Activated CD8-positive, alpha-beta memory T cell treated with anti-CD3 and anti-CD28 coated beads, Interleukin-2, amount 50 U/mL, for 4 hours (primary cell): ENCODE measurements around the gene CDK5RAP3.
"Not testable (repeated sequence)": the region's sequence is repeated elsewhere in the genome, so short reads cannot be mapped to it uniquely, and the experiment has no call there.

Experiments
- DNase-seq: peaks from one replicate; pipeline ENCODE4 v3.0.0-alpha.2; 2020

CDK5RAP3 gene

DNA sequence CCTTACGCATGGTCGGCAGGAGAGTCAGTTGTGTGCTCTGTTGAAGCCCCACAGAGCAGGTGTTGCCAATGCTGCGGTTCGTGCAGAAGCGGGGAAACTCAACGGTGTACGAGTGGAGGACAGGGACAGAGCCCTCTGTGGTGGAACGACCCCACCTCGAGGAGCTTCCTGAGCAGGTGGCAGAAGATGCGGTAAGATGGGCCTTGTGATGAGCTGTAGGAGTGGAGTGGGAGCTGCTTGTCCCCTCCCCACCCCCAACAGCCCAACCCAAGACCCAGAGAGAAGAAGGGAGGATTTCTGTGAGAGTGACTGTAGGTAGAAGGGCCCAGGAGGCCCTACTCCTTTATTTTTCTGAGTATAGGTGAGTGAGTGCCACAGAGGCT, 4.9 kb downstream of the CDK5RAP3 start:
- DNase-seq, result no peak

DNA sequence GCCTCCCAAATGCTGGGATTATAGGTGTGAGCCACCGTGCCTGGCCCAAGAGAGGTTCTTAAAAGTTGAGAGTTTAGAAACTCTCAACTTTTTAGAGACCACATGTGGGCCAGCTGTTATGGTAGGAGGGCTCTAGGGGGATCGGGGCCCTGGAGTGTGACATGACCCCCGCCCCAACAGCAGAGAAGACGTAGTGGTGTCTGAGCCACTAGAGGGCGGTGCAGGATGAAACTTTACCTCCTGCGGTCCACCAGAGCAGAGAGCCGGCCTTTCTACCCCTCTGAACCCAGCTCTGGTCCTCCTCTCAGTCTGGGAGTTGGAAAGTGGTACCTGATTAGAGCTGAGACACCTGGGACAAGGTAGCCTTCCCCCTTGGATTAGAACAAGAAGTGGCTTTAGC, 7.4 kb downstream of the CDK5RAP3 start:
- peak; percentile 45 for DNase-seq

DNA sequence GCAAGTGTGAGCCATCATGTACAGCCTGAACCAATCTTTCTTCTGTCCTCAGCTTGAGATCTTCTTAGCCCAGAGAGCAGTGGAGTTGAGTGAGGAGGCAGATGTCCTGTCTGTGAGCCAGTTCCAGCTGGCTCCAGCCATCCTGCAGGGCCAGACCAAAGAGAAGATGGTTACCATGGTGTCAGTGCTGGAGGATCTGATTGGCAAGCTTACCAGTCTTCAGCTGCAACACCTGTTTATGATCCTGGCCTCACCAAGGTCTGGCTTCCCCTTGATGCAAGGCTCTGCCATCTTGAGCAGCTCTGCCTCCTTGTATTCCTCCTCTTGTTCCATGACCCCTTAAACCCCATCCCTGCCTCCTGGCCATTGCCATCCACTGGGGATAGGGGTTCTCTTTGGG, 9.6 kb downstream of the CDK5RAP3 start:
- DNase-seq, result no peak

DNA sequence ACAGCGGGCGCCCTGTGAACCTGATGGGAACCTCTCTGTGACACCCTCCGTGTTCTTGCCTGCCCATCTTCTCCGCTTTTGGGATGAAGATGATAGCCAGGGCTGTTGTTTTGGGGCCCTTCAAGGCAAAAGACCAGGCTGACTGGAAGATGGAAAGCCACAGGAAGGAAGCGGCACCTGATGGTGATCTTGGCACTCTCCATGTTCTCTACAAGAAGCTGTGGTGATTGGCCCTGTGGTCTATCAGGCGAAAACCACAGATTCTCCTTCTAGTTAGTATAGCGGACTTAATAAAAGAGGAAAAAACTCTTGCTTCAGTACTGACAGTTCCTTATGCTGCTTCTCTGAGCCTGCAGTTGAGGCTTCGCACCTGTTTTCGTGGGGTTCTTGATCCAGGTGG, 10.5 kb downstream of the CDK5RAP3 start:
- DNase-seq, result no peak

DNA sequence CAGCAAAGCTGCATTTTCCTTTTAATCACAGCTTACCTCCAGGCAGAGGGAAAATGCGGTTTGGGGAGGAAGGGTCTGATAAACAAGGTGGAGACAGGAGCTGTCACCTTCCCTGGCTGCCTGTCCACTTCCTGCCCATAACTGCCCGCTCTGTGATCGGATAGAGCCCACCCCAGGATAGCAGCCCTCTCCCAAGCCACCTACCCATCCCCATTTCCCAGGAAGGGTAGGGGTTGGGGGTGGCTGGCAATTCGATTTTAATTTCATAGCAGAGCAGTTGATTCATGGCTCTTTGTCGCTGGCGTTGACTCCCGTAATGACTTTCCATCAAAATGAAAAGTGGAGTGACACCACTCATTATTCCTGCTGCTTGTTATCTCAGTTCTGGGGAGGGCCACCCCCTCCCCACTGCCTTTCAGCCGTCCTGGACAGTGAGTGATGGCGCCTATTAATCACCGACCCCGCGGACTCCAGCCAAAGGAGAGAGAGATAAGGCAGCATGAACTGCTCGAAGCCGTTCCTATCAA, 11.2 kb downstream of the CDK5RAP3 start:
- DNase-seq, result no peak

DNA sequence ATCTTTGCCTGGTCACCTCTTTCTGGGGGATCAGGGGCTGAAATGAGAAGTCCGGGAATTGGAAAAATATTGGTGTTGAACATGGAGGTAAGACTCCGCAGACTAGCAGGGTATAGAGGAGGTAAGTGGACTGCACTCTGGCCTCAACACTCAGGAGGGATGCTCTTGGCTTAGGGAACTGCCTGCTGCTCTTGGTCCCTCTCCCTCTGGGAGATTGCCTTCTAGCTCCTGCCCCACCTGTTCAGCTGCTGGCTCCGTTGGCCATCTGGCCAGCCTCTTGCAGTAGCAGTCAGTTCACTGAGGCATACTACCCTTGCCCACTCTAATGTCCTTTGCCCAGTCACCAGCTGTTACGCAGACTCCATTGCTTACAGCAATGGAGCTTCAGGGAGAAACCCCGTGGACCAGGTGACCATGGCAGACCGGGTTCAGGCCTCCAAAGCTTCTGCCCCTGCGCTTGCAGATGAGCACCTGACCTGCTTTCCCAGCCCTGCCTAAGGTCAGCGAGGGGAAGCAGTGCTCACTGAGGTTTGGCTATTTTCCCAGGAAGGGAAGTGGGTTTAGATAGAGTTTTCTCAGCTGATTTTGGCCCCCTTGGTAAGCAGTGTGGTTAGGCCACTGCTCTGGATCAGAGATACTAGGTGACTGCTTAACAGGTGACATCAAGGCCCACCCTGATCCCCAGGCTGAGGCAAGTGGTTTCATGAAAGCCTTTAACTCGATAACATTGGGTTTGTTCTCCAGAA, 11.9 kb downstream of the CDK5RAP3 start:
- no peak for DNase-seq

DNA sequence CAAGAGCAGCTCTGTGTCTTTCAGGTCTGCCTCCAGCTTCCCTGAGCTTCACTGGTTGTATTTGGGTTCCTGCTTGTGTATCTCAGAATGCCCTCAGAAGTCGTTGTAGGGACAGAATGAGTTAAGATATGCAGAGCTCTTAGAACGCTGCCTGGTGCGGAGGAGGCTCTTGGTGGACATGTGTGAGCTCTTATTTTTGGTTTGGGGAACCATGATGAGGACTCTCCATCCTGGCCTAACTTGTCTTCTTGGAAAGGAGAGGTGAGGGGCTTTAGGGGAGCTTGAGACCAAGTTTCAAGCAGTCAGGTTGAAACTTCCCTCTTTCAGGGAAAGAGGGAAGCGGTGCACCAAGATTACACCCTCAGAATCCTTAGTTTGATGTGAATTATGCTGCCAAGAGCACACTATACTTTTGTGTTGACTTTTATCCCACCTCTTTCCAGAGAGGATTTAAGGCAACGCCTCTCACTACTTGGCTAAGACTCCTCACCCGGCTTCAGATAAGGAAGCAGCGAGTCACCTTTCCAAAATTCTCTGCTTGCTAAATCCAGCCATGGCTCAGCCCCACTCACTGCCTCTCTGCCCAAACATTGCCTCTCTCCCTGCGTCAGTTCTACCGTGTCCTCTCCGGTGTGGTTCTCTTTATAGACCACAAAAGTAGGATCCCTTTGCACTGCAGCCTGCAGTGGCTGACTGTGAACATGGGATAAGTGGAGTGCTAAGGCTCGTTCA, 12.7 kb downstream of the CDK5RAP3 start:
- no peak for DNase-seq

DNA sequence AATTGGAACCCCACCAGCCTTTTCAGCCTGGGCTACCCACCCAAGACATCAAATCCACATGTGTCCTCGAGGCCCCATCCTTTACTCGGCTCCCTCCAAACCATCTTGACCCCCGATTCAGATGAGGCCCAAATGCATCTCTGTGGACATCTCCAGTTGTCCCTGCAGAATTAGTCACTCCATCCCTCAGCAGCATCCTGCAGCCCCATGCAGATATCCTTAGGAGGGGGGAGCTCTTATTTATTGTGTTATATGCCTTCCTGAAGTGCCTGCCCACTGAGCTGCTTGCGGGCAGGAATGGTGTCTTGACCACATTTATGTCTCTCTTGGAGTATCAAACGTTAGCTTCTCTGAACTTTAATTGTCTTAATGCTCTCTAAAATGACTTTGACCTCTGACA, 15.6 kb downstream of the CDK5RAP3 start:
- no peak for DNase-seq

DNA sequence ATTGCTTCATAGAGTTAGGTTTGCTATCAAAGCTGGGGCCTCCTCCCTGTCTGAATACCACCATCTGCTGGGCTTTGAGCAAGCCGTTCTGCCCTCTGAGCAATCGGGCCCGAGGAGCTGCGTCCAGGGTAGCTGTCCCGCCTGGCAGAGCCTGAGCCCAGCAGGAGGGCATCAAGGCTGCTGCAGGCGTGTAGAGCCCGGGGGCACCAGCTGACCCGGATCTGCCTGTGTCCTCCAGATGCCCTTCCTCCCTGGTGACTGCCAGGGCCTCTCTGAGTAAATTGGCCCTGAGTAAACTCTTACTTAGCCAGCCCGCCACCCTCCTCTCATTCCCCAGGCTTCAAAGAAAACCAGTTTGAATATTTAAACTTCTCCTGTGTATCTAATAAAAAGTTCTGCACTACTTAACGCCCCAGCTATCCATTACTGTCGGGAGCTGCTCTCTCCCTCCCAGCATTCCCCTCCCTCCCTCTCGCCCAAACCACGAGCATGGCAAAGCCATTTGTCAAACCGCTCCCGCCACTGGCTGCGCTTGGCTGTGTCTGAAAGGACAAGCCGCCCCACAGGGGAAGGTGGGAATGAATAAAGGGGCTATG, 16.4 kb downstream of the CDK5RAP3 start:
- no peak for DNase-seq

DNA sequence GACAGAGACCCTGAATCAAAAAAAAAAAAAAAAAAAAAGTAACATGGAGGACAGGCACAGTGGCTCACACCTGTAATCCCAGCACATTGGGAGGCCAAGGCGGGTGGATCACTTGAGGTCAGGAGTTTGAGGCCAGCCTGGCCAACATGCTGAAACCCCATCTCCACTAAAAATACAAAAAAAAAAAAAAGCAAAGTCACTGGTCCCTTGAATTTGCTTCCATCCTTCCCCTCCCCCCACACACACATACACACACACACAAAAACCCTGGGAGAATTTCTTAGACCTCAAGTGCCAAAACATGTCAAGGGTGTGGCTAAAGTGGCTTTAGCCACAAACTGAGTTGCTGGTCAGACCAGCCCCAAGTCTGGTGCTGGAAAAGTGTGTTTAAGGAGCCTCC, 17.5 kb downstream of the CDK5RAP3 start:
- DNase-seq, result not testable (repeated sequence)

DNA sequence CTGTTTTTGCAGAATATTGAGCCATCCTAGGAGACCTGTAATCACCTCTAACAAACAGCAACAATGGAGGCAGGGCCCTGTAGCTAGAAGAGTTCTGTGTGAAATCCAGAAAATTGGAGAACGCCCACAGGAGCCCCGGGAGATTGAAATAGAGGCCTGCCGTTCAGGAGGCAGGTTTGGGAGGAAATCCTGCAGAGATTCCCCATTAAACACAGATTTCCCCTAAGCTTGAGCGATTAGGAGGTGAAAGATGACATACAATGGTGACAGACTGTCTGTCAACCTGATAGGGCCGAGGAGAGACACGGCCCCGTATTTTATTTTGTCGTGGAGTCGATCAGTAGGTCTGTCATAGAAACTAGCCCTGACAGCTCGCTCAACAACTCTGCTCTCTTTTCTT, 18.2 kb downstream of the CDK5RAP3 start:
- DNase-seq, result no peak

DNA sequence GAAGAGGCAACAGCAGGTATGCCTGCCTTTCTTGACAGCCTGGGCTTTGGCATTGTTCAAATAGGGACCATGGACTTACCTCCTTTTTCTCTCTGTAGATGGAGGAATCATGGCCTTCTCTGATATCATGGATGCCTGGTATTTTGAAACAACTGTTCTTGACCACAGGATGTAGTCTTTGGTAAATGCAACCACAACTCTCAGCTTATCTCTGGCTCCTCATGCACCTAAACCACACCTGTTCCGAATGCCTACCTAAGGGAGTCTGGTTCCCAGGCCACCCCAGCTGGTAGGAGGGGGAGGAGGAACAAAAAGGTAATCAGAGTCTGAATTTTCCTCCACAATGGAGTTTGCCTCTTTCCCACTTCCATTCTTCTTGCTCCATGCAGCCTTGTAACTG, 18.8 kb downstream of the CDK5RAP3 start:
- DNase-seq, result no peak

DNA sequence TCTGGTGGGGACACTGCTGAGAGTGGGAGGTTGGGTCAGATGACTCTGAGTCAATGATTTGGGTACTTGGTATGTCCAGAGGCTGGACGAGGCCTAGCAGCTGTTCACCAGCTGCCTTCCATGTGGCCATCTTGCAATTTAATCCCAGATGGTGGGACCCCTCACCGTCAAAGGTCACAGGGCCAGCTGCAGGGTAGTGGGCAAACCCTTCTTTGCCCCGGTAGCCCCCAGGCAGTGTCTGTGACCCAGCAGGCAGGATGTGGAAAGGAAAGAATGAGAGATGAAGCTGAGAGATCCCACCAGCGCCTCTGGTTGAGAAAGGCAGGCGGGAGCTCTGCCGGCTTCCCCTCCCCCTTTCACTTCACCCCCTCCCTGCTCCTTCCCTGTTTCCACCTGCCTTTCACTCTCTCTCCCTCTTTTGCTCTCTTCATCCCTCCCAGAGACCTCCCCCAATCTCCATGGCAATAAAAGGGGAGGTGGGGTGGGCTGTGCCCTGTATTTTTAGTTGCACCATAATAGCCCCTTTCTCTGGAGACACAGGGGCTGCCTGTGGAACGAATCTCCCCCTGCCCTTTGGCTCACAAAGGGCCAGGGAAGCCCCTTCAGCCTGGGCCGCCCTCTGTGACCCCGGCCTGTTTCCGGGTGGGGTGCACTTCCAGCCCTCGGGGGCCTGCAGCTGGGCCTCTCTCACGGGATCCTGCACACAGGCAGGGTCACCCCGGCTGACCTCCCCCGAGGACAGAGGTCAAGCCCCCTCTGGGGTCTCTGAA, 20.2 kb downstream of the CDK5RAP3 start:
- DNase-seq, result no peak

DNA sequence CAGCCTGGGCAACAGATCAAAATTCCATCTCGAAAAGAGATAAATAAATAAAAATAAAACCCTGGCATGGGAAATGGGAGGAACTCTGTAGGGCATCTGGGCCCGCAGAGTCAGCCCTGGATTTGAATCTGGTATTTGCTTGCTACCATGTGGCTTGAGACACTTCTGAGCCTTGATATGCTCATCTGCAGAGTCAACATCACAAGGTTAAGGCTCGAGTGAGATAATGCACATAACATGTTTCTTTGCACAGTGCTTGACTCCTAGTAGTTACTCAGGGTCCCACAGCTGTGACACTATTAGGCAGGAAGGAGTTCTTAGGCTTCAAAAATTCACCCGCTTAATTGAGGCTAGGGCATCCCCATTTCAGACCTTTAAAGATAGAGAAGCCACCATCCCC, 21.3 kb downstream of the CDK5RAP3 start:
- DNase-seq, result no peak

DNA sequence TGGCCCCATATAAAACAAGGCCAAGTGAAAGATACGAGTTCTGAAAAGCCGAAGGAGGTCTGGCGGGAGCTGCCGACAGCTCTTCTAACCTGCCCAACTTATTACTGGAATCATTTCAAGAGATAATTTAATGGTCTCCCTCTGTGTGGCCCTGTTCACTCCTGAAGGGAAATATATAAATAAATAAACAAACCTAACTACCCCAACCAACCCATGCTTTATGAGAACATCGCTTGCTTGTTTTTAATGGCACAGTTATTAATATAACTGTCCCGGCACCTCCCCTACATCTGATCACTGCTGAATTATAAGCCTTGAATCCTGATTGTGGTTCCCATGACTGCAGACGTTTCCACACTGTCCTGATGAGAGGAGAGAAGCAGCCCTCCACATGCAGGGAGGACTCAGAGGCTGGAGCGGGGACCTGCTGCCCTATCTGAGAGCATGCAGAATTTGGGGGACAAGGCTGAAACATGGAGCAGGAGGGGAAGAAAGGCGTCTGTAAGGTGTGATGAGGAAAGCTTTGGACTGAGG, 22.2 kb downstream of the CDK5RAP3 start:
- no peak for DNase-seq

DNA sequence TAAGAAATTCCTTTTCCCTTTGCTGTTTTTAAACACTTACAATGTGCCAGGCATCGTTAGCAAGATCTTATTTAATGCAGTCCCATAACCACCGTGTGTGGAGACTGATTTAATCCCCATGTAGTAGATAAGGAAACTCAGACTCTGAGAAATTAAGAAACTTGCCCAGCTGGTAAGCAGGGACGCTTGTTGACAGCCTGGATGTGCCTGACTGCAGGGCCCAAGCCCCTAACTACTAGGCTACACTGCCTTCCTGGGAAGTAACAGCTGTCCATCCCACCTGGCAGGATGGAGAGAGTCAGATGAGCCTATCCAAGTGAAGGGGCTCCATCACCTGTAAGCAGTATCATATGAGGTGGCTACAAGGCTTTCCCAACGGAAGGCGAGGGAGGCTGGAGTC, 23.1 kb downstream of the CDK5RAP3 start:
- DNase-seq, result no peak

DNA sequence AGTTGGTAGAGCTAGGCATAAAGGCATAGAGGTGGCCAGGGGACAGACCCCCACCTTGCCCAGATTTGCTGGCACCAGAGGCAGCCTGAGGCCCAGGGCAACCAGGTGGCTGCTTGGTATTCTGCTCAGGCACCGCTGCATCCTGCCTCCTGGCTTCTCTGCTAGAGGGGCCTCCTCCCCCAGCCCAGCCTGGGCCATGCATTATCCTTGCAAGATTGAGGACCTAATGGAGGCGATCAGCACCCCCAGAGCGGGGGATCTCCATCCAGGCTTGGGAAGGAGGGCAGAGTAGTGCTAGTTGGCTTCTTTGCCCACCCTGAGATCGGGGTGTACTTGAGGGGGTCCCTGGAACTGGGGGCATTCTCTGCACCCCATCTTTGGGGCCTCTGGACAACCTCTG, 23.8 kb downstream of the CDK5RAP3 start:
- DNase-seq, result no peak

DNA sequence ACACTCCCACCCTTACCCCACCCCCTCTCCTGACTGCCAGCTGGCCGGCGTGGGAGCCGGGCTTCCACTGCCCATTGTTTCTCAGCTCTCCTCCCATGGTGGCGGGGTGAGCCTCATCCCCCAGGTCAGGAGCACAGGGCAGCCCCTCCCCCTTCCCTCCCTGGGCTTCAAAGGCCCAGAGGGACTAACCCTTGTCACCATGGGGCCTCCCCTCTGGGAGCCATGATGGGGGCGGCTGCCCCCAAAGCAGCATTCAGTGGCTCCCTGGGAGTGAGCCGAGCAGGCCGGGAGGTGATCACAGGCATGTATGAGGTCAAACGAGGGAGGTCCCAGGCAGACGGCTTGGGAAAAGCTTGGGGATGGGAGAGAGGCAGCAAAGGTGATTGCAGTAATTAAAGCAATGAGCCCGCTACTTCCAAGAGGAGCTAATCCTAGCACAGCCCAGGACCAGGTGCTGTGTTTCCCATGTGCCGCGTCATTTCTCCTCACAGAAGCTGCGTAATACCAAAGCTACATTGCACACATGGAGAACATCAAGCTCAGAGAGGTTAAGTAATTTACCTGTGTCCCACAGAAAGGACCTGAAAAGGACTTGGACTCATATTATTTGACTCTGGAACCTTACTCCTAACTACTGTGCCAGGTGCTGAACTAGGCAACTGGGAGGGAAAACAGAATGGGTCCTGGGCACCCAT, 24.5 kb downstream of the CDK5RAP3 start:
- DNase-seq, result no peak

DNA sequence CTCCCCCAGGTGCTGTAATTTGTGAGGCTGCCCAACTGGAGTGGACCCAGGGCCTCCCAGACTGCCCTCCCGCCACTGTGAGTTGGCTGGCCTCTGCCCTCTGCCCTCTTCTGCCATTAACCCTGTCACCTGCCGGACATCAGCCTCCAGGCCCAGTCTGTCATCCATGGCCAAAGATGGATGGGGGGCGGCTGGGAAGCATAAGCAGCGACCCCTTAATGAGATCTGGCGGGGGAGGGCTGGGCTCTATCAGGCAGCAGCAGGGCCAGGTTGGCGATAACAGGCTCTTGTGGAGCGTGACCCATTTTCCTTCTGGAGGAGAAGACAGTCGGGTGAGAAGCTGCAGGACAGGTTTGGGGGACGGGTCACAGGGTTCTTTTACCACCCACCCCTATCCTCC, 25.3 kb downstream of the CDK5RAP3 start:
- no peak for DNase-seq

DNA sequence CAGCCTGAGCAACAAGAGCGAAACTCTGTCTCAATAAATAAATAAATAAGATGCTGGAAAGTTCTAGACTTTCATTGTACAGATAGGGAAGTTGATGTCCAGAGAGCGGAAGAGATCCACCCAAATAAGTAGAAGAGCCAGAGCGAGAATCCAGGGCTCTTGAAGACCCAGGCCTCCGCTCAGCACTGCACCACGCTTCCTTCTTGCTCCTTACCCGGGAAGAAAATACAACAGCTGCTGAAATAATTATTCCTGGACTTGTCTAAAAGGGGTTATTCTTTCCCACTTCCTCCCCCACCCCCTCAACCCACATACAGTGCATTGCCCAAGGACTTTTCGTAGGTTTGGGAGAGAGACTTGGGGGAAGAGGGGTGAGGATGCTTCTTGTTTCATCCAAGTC, 26.7 kb downstream of the CDK5RAP3 start:
- DNase-seq, result no peak

DNA sequence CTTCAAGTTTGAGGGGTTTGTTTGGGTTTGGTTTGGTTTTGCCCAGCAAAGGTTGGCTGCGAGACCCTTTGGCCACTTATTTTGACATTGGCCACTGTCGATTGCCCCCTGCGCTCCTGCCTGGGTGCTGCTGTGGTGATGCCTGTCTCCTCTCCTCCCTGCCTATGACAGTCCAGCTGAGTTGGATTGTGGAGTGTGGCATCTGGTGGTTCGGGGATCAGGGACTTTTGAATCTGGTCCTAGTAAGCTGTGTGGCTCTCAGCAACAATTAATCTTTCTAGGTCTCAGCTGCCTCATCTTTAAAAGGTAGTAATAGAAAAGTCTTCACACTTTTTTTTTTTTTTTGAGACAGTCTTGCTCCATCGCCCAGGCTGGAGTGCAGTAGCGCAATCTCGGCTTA, 27.1 kb downstream of the CDK5RAP3 start:
- no peak for DNase-seq

DNA sequence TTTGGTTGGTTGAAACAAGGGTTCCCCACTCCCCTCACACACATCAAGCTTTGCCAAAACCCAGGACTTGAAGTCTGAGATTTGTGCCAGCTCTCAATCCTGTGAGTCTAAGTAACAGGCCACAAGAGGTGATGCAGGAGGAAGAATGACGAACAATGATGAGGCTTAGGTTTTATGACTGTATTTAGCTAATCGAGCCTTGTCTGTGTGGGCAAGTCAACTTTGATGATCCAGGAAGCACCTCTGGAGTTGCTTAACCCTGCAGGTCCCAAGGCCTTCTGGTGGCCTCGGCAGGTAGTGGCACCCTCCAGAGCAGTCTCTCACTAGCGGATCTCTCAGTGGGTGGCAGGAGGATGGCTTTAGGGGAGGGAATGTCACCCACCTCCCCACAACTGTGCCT, 28.7 kb downstream of the CDK5RAP3 start:
- DNase-seq, result no peak
